Measurements from ENCODE around the gene EBP.
"Not testable (repeated sequence)": the region's sequence is repeated elsewhere in the genome, so short reads cannot be mapped to it uniquely, and the experiment has no call there.

EBP gene

GRCh38 chrX:48531358-48531959 lies 9.9 kb downstream of the EBP start:
- no peak for DNase-seq

- DNase-seq, result no peak
These were observed 10.6 kb downstream of the EBP start for GRCh38 chrX:48532161-48532560.

- DNase-seq, result no peak
These were observed 11.6 kb downstream of the EBP start for GRCh38 chrX:48533165-48533564.

GRCh38 chrX:48538641-48539344 lies 17.2 kb downstream of the EBP start:
- no peak for DNase-seq

GRCh38 chrX:48539345-48540027 lies 17.9 kb downstream of the EBP start, which contains the start of gene TBC1D25:
Gene TBC1D25, plus strand, starts transcription at chrX:48539714. Its CDS starts 84 bp downstream, at chrX:48539798.
- DNase-seq, result peak; percentile 75

- no peak for DNase-seq
These were observed 18.4 kb downstream of the EBP start for GRCh38 chrX:48540028-48540375.

- no peak for DNase-seq
These were observed 18.9 kb downstream of the EBP start for GRCh38 chrX:48540480-48540879.

GRCh38 chrX:48541140-48541814 lies 19.7 kb downstream of the EBP start:
- no peak for DNase-seq

- no peak for DNase-seq
These were observed 27.3 kb downstream of the EBP start for GRCh38 chrX:48548871-48549270.

- DNase-seq, result not testable (repeated sequence)
These were observed 34.2 kb downstream of the EBP start for GRCh38 chrX:48555731-48556325.

GRCh38 chrX:48558271-48558670 lies 36.7 kb downstream of the EBP start:
- DNase-seq, result no peak

GRCh38 chrX:48559636-48560035 lies 38.0 kb downstream of the EBP start:
- no peak for DNase-seq

- DNase-seq, result no peak
These were observed 38.4 kb downstream of the EBP start for GRCh38 chrX:48560056-48560455.

- DNase-seq, result no peak
These were observed 39.1 kb downstream of the EBP start for GRCh38 chrX:48560681-48561080.

GRCh38 chrX:48569958-48570357 lies 48.4 kb downstream of the EBP start:
- DNase-seq, result no peak

GRCh38 chrX:48573690-48574269 lies 52.2 kb downstream of the EBP start:
- no peak for DNase-seq

GRCh38 chrX:48574270-48575266 lies 53.0 kb downstream of the EBP start, which contains the start of gene RBM3:
Gene RBM3, plus strand, starts transcription at chrX:48574484. Its CDS starts 697 bp downstream, at chrX:48575181.
- peak; percentile 41 for DNase-seq

GRCh38 chrX:48575642-48576041 lies 54.0 kb downstream of the EBP start:
- no peak for DNase-seq

GRCh38 chrX:48576108-48576507 lies 54.5 kb downstream of the EBP start:
- no peak for DNase-seq
